ENCODE results near the gene ST6GALNAC4. TPM values are rescaled to one million over a fixed set of nuclear protein-coding genes. Genes with fewer than 3 reads are reported as not detected.
A peak's percentile ranks its signal among the peaks of the same experiment; 100 is the strongest.

Gene ST6GALNAC4
- total and polyA plus RNA-seq, 9 of the 15 experiments (the other 6 are each of a cell fraction or from before 2014, with no cell fraction given) = 2.6 to 43.1 (median 15.4) TPM

GRCh38 chr9:127950513-127951289 is 33.9 kb upstream of the ST6GALNAC4 start:
- CTCF ChIA-PET (ENCODE audit: low intra/inter-chr PET ratio) = no interaction called here
- no peak for FAIRE-seq
- Histone ChIP-seq H3K4me2 (ENCODE audit: insufficient read depth, low read length) (no peak overlapping the region), H3K36me3 (ENCODE audit: control insufficient read depth, insufficient read depth, low read length) (no peaks in the 10 kb centered on the region; the same call in 2 of the 3 replicates), H3K79me2 (ENCODE audit: control insufficient read depth, insufficient read depth, low read length) (peaks cover 22% of the 10 kb centered on the region; the same call in 2 of the 3 replicates), H3K9me1 (ENCODE audit: control insufficient read depth, insufficient read depth, low read length) (no peaks in the 10 kb centered on the region), H3K9me3 (replicated peaks; ENCODE audit: control insufficient read depth, insufficient read depth, low read depth, low read length) (no peaks in the 10 kb centered on the region), H4K20me1 (replicated peaks; ENCODE audit: control insufficient read depth, insufficient read depth, low read length) (peaks cover 10% of the 10 kb centered on the region; the same call in 1 of the 2 replicates), H3K4me1 (replicated peaks in 1 of 2; ENCODE audit: control insufficient read depth in 2 of 2, insufficient read depth in 2 of 2, low read length in 2 of 2) (peaks cover 18 to 55% of the 10 kb centered on the region in 2 experiments), H3K27ac (ENCODE audit: extremely low read depth, low read depth, low read length) (no peak overlapping the region), H3K27me3 (ENCODE audit: control insufficient read depth in 2 of 2, insufficient read depth in 2 of 2, low read length in 2 of 2) (no peaks in the 10 kb centered on the region), H2AFZ (ENCODE audit: low read depth, low read length) (no peak overlapping the region), H3K9ac (ENCODE audit: insufficient read depth in 1 of 2, low read depth in 2 of 2, low read length in 2 of 2) (peak overlapping the region in 1 of 2 experiments; percentile 68; a peak in 2 of 4 replicates), H3K4me3 (no peak overlapping the region)
- in situ Hi-C loops (cut with MboI) = no loop called here
- TF ChIP-seq MAFK (IDR thresholded peaks at IDR 0.05; ENCODE audit: low read length) = no peak
- no peak for TF ChIP-seq ZNF23 (CRISPR knock-in tag; IDR thresholded peaks at IDR 0.05)
- TF ChIP-seq HLTF (IDR thresholded peaks at IDR 0.05) = no peak
- TF ChIP-seq DACH1 (IDR thresholded peaks at IDR 0.05; ENCODE audit: partially characterized antibody) = no peak
- TF ChIP-seq POLR2G (IDR thresholded peaks at IDR 0.05; ENCODE audit: low read depth, low read length) = peak; percentile 22; the same call in 1 of the 2 replicates
- TF ChIP-seq ZNF140 (CRISPR knock-in tag; IDR thresholded peaks at IDR 0.05) = no peak
- BruUV-seq (replicated peaks) = no TSS peak
- ATAC-seq = no peak
- 77% methylated on average over 20 of the region's 21 CpGs for WGBS (ENCODE audit: insufficient coverage, low coverage, missing lambda C conversion rate)
- DNase-seq (ENCODE audit: extremely low read depth in 1 of 4, low spot score in 3 of 4) = no peak
- POLR2A ChIA-PET = interaction anchor here (0.5 to 0.6 kb wide), 4 partner anchors 10 to 890 kb away, joined by 3 to 4 read pairs (median 4); no protein-coding TSS in a partner anchor
- intact Hi-C loops (cut with micrococcal nuclease) = no loop called here
